GM12873 (cell line): Measurements from ENCODE around the gene HK3.

Experiments used
- CTCF ChIP-seq: IDR thresholded peaks from 2 replicates; pipeline ENCODE4 v1.5.1; 2012; ENCODE audit warnings: low read depth, mild to moderate bottlenecking, moderate library complexity, low read length, control low read depth; ENCODE audit not compliant: insufficient read depth; ENCODE audit errors: missing control alignments

HK3 gene

GRCh38 chr5:176888016-176888864, 10.9 kb downstream of the HK3 start:
- TF ChIP-seq CTCF, result no peak

- no peak for TF ChIP-seq CTCF
Measured at GRCh38 chr5:176887252-176887849, 11.8 kb downstream of the HK3 start.

- TF ChIP-seq CTCF, result no peak
Measured at GRCh38 chr5:176886336-176887251, 12.6 kb downstream of the HK3 start.

- TF ChIP-seq CTCF, result no peak
Measured at GRCh38 chr5:176884571-176884890, 14.6 kb downstream of the HK3 start.

GRCh38 chr5:176883700-176884570, 15.2 kb downstream of the HK3 start:
- TF ChIP-seq CTCF, result no peak

- TF ChIP-seq CTCF, result no peak
Measured at GRCh38 chr5:176882567-176882903, 16.6 kb downstream of the HK3 start.
